ENCODE results near the gene ABCC4.

The ABCC4 gene

GRCh38 chr13:95121516-95121915, 179.7 kb downstream of the ABCC4 start:
- DNase-seq (ENCODE audit: low read depth in 1 of 2, low spot score in 1 of 2) = no peak

- DNase-seq (ENCODE audit: low read depth in 1 of 2, low spot score in 1 of 2) = no peak
Observed at GRCh38 chr13:95120650-95121049, 180.6 kb downstream of the ABCC4 start.

- DNase-seq (ENCODE audit: low read depth in 1 of 2, low spot score in 1 of 2) = no peak
Observed at GRCh38 chr13:95118541-95119324, 182.5 kb downstream of the ABCC4 start.

- no peak for DNase-seq (ENCODE audit: low read depth in 1 of 2, low spot score in 1 of 2)
Observed at GRCh38 chr13:95117092-95117491, 184.2 kb downstream of the ABCC4 start.

- no peak for DNase-seq (ENCODE audit: low read depth in 1 of 2, low spot score in 1 of 2)
Observed at GRCh38 chr13:95115525-95115924, 185.7 kb downstream of the ABCC4 start.

GRCh38 chr13:95113601-95114000, 187.7 kb downstream of the ABCC4 start:
- no peak for DNase-seq (ENCODE audit: low read depth in 1 of 2, low spot score in 1 of 2)

GRCh38 chr13:95112883-95113282, 188.4 kb downstream of the ABCC4 start:
- DNase-seq (ENCODE audit: low read depth in 1 of 2, low spot score in 1 of 2) = no peak

GRCh38 chr13:95111608-95112007, 189.6 kb downstream of the ABCC4 start:
- no peak for DNase-seq (ENCODE audit: low read depth in 1 of 2, low spot score in 1 of 2)

GRCh38 chr13:95106562-95106961, 194.7 kb downstream of the ABCC4 start:
- DNase-seq (ENCODE audit: low read depth in 1 of 2, low spot score in 1 of 2) = no peak

GRCh38 chr13:95100525-95101433, 200.5 kb downstream of the ABCC4 start:
- no peak for DNase-seq (ENCODE audit: low read depth in 1 of 2, low spot score in 1 of 2)

- no peak for DNase-seq (ENCODE audit: low read depth in 1 of 2, low spot score in 1 of 2)
Observed at GRCh38 chr13:95099541-95099940, 201.7 kb downstream of the ABCC4 start.

GRCh38 chr13:95098916-95099315, 202.3 kb downstream of the ABCC4 start:
- DNase-seq (ENCODE audit: low read depth in 1 of 2, low spot score in 1 of 2) = no peak

- no peak for DNase-seq (ENCODE audit: low read depth in 1 of 2, low spot score in 1 of 2)
Observed at GRCh38 chr13:95091755-95092154, 209.5 kb downstream of the ABCC4 start.

GRCh38 chr13:95087746-95088305, 213.4 kb downstream of the ABCC4 start:
- no peak for DNase-seq (ENCODE audit: low read depth in 1 of 2, low spot score in 1 of 2)

- DNase-seq (ENCODE audit: low read depth in 1 of 2, low spot score in 1 of 2) = no peak
Observed at GRCh38 chr13:95086761-95087160, 214.5 kb downstream of the ABCC4 start.

- DNase-seq (ENCODE audit: low read depth in 1 of 2, low spot score in 1 of 2) = no peak
Observed at GRCh38 chr13:95083758-95084157, 217.5 kb downstream of the ABCC4 start.

GRCh38 chr13:95083066-95083465, 218.2 kb downstream of the ABCC4 start:
- DNase-seq (ENCODE audit: low read depth in 1 of 2, low spot score in 1 of 2) = no peak

- DNase-seq (ENCODE audit: low read depth in 1 of 2, low spot score in 1 of 2) = no peak
Observed at GRCh38 chr13:95075506-95075905, 225.7 kb downstream of the ABCC4 start.

GRCh38 chr13:95074820-95075219, 226.4 kb downstream of the ABCC4 start:
- DNase-seq (ENCODE audit: low read depth in 1 of 2, low spot score in 1 of 2) = no peak

GRCh38 chr13:95073747-95074311, 227.4 kb downstream of the ABCC4 start:
- no peak for DNase-seq (ENCODE audit: low read depth in 1 of 2, low spot score in 1 of 2)

- no peak for DNase-seq (ENCODE audit: low read depth in 1 of 2, low spot score in 1 of 2)
Observed at GRCh38 chr13:95067303-95067702, 233.9 kb downstream of the ABCC4 start.

Measured in activated T-helper 1 cell treated with anti-CD3 and anti-CD28 coated beads, Interleukin-2, amount 50 U/mL, for 16 hours (primary cell).